Putamen (tissue), 1 donor: ENCODE measurements around the gene ARSI.
"Not testable (repeated sequence)": the region's sequence is repeated elsewhere in the genome, so short reads cannot be mapped to it uniquely, and the experiment has no call there.

Experiments used
- DNase-seq: peaks from one replicate; pipeline ENCODE4 v3.0.0-alpha.2; 2016; ENCODE audit warnings: low spot score

ARSI gene

DNA sequence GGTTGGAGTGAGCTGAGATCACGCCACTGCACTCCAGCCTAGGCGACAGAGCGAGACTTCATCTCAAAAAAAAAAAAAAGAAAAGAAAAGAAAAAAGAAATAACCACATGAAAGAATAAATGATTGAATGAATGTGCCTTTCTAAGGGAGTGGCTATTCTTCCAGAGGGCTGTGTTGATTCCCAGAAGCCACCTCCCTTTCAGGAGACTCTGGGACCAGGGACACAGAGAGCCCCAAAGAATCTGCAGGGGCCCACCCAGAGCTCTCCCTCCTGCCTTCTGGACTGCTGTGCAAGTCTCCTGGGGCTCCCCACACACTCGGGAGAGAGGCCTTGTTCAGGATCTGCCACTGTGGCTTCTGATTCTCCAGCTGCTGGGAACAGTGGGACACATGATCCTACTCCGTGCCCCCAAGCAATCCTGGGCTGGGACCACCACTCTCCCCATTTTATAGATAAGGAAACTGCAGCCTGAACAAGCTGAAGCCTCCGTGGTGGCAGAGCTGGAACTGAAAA is 36.8 kb downstream of the ARSI start:
- DNase-seq: no peak

DNA sequence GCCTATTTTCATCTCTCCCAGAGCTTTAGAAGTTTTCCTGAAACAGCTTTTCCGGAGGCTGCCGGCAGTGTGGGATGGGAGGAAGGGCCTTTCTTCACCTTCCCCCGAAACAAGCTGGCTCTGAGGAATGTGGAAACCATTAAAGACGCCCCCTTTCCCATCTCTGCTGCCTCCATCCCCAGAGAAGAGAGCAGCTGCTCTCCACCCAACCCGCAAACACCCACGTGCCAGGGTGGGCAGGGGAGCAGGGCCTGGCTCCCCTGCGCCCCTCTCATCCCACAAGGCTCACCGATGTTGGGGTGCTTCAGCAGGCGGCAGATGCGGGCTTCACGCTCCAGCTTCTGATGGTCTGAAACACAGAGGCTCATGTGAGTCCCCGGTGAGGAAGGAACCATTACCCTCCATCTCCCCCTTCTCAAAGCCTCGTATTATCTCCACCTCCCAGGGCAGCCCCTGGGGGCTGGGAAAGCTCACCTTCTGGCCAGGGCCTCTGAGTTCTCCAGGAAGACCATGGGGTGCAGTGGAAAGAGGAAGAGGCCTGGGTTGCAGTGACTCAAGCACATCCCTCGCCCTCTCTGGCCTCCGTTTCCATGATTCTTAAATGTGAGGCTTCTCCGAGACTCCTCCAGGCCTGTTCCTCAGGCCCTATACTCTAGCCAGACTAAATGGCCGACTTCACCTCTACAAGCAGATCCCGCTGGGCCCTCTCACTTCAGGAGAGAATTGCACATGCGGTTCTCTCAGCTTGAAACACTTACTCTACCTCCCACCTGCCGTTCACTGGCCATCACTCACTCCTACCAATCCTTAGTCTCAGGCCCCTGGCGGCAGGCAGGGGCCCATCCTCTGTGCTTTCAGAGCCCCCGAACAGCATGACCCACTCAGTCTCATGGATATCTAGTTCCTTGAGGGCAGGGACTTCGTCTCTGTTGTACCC is 37.8 kb downstream of the ARSI start:
- no peak for DNase-seq

DNA sequence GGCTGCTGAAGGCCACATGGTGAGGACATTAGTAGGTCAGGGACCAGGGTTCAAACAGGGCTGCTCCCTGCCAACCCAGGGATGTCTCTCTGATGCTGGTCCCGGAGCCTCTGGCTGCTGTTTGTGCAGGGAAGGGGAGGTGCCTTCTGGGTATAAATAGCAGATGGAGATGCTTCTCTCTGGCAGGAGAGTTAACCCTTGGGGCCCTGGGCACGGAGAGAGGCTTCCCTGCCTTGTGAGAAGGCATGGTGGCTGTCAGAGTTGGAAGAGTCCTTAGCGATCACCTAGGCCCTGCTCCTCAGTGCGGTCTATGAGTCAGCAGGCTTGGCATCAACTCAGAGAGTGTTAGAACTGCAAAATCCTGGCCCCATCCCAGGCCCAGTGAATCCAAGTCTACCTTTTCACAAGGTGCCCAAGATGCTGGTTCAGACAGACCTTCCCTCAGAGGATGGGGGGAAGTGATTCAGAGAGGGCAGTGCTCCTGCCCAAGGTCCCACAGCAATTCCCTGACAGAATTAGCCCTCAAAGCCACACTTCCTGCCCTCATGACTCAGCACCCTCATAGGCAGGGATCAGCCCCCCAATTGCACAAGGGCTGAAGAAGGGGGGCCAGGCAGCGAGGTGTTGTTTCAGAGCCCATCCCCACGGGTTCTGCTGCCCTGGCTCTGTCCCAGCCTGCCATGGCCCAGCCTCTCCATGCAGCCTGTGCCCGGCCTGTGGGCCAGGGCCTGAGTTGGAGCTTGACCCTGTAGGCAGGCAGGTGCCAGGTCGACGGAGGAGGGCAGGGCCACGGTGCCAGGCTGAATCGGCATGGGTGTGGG is 38.7 kb downstream of the ARSI start:
- no peak for DNase-seq

DNA sequence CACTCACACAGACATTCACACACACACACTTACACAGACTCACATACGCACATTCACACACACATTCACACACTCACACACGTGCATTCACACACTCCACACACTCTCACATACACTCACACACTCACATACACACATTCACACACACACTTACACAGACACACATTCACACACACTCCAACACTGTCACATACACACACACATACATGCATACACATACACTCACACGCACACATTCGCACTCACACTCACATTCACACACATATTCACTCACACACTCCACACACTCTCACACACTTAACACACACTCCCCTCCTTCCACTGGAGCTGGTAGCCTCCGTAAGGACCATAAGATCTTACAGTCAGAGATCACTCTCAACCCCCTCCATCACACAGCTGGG is 39.3 kb downstream of the ARSI start:
- no peak for DNase-seq

DNA sequence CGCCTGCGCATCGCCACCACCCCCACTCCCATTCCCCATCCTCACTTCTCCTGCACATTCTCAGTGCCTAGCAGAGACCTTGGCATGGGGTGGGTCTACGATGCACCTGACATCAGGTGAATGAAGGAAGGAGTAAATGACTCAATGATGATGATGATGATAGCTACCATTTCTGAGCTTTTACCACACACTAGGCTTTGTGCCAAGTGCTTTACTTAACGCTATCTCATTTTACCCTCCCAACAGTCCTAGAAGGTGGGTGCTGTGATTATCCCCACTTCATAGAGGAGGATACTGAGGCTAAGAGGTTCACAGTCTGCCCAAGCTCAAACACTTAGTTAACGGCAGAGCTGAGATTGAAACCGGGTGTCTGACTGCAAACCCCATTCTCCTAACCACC is 40.2 kb downstream of the ARSI start:
- DNase-seq: no peak

DNA sequence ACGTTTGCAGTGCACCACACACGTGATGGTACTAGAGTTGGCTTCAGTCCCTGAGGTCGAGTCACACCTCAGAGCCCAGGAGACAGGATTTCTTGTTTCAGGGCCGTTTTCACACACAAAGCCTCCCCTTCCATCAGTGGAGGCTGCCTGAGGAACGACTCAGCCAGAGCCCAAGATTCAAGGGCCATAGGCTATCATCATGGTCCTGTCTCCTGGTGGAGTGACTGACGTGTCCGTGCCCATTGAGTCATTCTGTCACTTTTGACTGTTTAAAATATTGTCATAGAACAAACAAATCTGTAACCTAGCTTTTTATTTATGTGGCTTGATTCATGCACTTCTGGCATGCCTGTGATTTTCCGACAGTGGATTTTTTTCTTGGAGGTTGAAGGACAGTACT is 41.5 kb downstream of the ARSI start:
- DNase-seq: no peak

DNA sequence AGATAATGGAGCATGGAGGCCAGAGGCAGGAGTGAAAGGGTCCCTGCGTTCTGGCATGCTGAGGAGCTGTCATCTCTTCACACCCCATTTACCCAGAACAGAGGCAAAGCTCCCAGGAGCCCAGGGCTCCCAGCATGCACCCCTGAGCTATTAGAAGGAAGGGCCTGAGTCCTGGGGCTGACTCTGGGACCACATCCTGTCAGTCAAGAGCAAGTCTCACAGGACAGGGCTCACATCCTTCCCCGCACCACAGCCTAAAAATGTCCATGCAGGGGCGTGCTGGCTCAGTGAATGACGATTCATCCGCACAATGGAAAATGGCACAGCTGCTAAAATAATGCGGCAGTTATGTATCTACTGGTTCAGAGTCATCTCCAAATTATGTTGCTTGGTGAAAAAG is 44.6 kb downstream of the ARSI start:
- DNase-seq: peak; percentile 25

DNA sequence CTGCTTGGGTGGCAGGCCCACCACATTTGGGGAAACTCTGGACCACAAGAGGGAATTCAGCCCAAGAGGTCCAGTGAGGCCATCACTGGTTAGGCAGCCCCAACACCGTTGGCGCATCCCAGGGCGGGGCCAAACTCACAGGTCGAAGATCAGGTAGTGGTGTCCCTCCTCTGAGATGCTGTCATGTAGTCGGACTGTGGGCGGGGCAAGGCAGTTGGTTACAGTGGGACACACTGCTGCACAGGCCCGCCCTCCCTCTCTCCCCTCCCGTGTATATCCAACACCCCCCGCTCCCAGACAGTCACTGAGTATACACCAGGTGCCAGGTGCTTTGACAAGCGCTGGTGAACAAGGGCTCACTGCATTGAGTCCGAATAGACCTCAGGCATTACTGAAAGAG is 45.3 kb downstream of the ARSI start:
- DNase-seq: no peak

DNA sequence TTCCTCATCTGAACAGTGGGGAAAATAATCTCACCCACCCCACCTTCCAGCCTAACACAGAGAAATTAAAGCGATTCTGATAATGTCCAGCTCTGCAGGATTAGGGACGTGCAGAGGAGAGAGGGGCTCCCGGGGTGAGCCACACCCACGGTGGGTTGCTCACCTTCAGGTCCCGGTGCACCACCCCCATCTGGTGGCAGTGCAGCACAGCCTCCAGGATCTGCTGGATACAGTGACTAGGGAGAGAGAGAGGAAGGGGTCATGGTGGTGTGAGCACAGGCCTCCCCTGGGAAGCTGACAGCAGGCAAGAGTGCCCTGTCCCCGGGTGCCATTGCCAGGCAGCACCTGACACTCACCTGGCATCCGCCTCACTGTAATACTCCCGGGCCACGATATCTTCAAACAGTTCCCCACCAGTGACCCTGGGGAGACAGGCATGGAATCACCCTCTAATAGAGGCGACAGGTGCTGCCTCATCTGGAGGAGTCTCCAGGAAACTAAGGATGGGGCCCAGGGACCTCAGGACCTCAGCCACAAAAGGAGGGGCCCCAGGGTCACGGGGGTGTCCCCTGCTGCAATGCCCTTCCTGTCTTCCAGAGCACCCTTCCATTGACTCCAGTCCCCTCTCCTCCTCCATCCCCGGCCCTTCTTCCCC is 46.2 kb downstream of the ARSI start:
- DNase-seq: no peak

DNA sequence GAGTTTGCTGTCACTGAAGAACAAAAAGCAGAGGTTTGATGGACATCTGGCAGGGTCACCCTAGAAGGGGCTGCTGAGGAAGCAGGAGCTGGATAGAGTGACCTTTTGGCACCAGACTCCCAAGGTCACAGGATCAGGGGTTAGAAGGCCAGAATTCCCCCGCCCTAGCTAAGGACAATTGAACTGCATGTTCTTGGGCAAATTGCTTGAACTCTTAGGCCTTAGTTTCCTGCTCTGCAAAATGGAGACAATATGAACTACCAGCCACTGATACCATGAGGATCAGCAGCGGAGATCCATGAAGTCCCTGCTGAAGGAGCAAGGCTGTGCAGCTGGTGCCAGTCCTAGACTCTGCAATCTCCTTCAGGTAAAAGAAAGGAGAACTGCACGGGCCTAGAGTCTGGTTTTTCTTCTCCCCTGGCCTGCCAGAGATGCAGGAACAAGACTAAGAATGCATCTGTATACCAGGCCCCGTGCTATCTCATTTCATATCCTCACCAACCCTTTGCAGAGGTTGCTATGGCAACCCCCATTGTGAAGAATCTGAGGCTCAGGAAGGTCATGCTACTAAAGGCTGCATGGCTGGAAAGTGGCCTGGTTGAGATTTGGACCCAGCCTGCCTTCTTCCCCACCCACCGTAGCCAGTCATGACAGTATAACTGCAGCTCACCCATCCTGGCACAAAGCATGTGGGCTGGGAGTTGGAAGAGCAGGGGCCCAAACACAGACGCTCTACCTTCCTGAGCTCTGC is 46.9 kb downstream of the ARSI start:
- DNase-seq: no peak

DNA sequence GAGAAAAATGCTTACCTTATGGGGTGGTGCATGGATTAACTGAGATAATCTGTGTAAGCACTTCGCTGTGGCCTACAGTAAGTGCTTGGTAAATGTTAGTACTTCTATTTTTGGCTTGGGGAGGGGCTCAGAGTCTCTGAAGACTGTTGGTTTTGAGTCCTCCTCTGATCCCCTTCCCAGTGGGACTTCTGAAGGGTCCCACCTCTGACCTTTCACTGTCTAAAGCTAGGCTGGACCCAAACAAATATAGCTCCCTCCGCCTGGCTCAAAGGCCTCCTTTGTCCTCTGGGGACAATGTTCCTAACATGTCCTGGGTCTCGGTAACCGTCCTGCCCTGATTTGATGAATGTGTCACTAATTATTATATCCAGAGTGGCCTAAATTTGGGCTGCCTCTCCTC is 47.9 kb downstream of the ARSI start:
- no peak for DNase-seq

DNA sequence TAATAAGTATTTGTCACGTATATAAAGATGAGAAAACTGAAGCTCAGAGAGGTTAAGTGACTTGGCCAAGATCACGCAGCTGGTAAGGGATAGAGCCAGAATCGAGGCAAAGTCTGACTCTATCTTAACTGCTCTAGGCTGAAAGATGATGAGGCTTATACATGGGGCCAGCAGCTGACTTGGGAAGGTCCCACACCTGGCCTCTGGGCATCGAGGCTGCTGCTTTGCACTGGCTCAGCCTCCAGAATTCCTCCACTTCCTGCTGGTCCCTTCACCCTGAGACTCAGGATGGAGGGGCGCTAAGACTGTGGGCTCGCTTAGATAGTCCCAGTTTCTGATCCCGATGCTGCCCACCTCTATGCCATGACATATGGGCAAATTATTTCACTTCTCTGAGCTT is 48.3 kb downstream of the ARSI start:
- DNase-seq: no peak

DNA sequence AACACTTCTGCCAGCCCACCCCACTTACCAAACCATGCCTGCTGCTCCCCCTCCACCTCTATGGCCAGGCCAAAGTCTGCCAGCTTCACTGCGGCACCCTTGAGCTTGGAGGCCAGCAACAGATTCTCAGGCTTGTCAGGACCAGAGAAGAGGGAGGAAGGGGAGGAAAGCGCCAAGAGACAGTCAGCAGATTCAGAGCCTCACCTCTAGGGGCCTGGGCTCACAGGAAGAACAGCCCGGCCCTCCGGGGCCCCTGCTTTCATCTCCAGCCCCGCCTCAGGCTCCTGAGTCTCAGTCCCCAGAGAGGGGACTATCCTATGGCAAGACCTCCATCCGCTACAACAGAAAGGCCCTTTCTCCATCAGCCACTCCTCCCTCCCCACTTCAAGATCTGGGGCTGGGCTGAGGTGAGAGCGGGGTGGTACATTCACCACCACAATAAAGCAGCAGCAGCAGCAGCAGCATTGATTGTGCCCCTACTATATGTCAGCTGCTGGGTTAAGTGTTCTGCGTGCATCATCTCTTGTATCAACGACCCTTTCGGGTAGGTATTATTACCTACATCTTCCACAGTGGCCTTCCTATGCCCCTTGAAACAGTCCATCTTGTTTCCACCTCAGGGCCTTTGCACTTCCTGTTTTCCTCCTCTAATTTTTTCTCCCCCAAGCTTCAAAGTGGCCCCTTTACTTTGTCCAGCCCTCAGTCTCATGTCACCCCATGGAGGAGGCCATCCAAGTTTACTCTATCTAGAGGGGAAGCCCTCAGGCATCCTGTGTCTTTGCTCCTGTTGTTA is 49.1 kb downstream of the ARSI start:
- DNase-seq: no peak

DNA sequence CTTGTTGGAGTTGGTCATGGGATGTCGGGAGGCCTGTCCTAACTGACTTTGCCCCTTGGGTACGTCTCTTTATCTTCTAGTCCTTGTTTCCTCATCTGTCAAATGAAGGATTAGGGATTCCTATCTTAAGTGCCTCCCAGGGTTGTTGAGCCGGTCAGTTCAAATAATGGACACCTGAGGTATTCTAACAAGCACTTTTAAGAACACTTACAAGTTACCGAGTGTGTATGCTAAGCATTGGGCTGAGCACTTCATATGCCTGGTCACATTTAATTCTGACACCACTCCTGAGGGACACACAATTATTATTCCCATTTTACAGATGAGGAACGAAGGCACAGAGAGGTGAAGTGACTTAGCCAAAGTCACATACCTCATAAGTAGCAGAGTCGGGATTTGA is 50.2 kb downstream of the ARSI start:
- no peak for DNase-seq

DNA sequence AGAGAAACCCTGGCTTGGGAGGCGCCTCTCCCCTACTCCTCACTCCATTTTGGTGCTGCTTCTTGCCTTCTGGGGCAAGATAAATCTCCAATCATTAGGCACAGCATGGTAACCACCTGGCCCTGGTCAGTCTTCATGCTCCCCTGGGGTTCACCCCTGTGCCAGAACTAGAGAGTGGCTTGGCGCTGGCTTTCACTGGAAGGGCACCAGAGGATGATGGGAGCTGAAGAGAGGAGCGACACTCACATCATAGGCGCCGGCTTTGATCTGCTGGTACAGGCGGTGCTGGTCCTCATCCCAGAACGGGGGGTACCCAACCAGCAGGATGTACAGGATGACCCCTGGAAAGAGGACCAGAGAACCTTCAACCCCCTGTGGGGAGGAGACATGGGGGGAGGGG is 51.2 kb downstream of the ARSI start:
- no peak for DNase-seq

DNA sequence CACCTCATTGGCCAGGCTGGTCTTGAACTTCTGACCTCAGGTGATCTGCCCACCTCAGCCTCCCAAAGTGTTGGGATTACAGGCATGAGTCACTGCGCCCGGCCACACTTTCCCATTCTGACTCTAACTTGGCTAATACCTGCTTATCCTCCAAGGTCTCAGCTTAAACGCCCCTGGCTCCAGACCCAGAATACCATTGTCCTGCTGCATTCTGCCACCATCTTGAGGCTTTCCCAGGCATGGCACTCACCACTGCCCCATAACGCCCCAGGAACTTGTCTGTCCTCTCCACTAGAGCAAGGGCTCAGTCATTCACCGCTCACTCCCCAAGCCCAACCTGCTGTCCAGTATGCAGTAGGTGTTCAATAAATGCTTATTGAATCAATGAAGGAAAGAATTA is 53.0 kb downstream of the ARSI start:
- no peak for DNase-seq

DNA sequence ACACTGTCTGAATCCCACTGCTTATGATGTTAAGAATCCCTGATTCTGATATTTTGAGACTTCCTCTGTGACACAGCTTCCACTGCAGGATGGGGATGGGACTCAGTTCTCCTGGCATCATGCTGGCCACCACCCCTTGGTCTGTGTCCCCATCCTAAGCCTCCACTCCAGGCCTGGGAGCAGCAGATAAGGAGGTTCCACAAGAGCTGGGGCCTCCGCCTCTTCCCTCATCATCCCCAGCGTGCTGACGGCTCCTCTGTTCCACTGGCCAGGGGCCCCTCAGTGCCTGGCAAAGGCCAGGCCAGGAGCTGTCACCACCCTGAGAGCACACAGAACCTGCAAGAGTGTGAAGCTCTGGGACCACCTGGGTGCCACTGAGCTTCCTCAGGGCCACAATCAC is 53.8 kb downstream of the ARSI start:
- DNase-seq: no peak

DNA sequence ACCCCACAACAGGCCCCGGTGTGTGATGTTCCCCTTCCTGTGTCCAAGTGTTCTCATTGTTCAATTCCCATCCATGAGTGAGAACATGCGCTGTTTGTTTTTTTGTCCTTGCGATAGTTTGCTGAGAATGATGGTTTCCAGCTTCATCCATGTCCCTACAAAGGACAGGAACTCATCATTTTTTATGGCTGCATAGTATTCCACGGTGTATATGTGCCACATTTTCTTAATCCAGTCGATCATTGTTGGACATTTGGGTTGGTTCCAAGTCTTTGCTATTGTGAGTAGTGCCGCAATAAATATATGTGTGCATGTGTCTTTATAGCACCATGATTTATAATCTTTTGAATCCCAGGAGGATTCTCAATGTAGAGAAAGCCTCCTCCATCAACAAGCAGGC is 54.2 kb downstream of the ARSI start:
- DNase-seq: not testable (repeated sequence)

DNA sequence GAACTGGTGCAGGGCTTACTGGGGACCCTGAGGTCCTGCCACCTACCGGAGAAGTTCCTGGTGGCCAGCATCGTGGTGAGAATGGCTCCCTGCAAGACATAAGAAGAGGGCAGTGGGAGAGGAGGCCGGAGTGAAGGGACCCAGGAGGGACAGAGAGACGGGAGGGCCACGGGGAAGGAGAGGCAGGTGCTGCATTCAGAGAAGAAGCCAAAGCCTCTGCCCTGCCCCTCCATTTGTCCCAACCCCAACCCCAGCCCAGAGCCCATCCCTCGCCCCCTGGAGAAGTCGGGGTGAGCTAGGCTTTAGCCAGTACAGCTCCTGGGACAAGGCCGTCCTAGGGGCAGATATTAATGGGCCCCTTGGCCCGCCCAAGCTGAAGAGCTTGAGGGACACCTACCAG is 55.0 kb downstream of the ARSI start:
- DNase-seq: no peak

DNA sequence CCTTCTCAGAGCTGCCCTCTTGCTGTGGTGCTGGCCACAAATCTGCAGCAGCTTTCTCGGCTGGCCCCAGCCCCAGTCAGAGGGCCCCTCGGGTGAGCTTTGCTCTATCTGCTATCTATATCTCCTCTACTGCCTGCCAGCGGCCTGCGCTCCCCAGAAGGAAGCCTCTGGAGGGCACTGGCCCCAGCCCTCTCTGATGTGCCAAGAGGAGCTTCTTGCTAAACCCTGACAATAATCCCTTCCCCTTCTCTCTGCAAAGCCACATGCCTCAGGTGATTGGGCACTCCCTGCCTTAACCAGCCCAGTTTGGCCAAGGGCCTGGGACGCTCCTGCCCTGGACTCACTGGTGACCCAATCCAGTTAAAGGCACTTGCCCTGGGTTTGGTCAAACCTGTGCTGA is 55.9 kb downstream of the ARSI start:
- no peak for DNase-seq

DNA sequence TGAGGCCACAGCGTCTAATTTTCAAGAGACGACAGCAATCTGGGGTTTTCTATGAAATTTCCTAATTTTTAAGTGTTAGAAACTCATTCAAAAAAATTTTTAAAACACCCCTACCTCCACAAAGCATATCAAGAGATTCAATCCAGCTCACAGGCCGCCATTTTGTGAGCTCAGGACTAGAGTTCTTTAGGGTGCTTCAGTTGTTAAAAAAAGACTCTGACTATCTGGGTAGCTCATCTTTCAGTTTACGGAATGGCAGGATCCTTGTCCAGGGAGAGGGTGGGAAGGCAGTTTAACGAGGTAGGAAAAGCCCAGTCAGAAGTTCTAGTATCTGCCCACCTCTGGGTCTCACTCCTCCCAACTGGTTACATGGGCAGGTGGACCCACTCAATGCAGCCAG is 56.3 kb downstream of the ARSI start:
- no peak for DNase-seq
